CD14-positive monocyte (primary cell): ENCODE measurements around the gene SMIM10L1. TPM values are rescaled to one million over a fixed set of nuclear protein-coding genes. Genes with fewer than 3 reads are reported as not detected.

Source experiments
- DNase-seq, 3 donors: peaks; one replicate each; pipeline ENCODE4 v3.0.0-alpha.2; 2011 to 2022
- H2AFZ ChIP-seq: 2 replicates; pipeline ENCODE4 v1.6.0; 2012; ENCODE audit warnings: mild to moderate bottlenecking, low read depth, low read length, inconsistent platforms; ENCODE audit not compliant: insufficient read depth, poor library complexity, severe bottlenecking
- H3K27ac ChIP-seq, 2 donors: 1 replicate in 1 of 2; 2 replicates in 1 of 2; pipeline ENCODE4 v1.5.1; 2012 to 2013; ENCODE audit warnings: low read length in 2 of 2, control low read depth in 1 of 2, inconsistent platforms in 1 of 2, low read depth in 1 of 2, mild to moderate bottlenecking in 1 of 2
- H3K27me3 ChIP-seq, 2 donors: one replicate each; pipeline versions ENCODE4 v1.6.0 to v1.6.1; 2011 to 2013; ENCODE audit warnings: low read length in 2 of 2; ENCODE audit not compliant: control insufficient read depth in 2 of 2, insufficient read depth in 2 of 2
- H3K36me3 ChIP-seq, 2 donors: replicated peaks in 1 of 2; 1 replicate in 1 of 2; 2 replicates in 1 of 2; pipeline versions ENCODE4 v1.5.1 to v1.6.1; 2012 to 2013; ENCODE audit warnings: low read length in 2 of 2, control low read depth in 1 of 2, inconsistent platforms in 1 of 2, mild to moderate bottlenecking in 1 of 2; ENCODE audit not compliant: insufficient read depth in 2 of 2, control insufficient read depth in 1 of 2
- H3K4me1 ChIP-seq, 2 donors: 1 replicate in 1 of 2; 2 replicates in 1 of 2; pipeline versions ENCODE4 v1.5.1 to v1.6.1; 2012 to 2013; ENCODE audit warnings: low read length in 2 of 2, control low read depth in 1 of 2, inconsistent platforms in 1 of 2, mild to moderate bottlenecking in 1 of 2, moderate library complexity in 1 of 2; ENCODE audit not compliant: insufficient read depth in 2 of 2, control insufficient read depth in 1 of 2
- H3K4me2 ChIP-seq: replicated peaks from 2 replicates; pipeline ENCODE3; 2012; ENCODE audit warnings: low read length, moderate library complexity, mild to moderate bottlenecking; ENCODE audit not compliant: poor library complexity, severe bottlenecking; ENCODE audit errors: extremely low read depth
- H3K4me3 ChIP-seq, 3 experiments: fragments of 200-600 bp in 1 of 3; sonication (generic) in 1 of 3; replicated peaks in 1 of 3; 1 replicate in 2 of 3; 2 replicates in 1 of 3; pipeline ENCODE4 v1.5.1; 2011 to 2013; ENCODE audit warnings: low read length in 3 of 3, mild to moderate bottlenecking in 3 of 3, control low read depth in 2 of 3, low read depth in 2 of 3, inconsistent platforms in 1 of 3, moderate library complexity in 1 of 3
- H3K79me2 ChIP-seq: 2 replicates; pipeline ENCODE4 v1.6.0; 2012; ENCODE audit warnings: mild to moderate bottlenecking, control low read depth, inconsistent platforms, low read length, moderate library complexity; ENCODE audit not compliant: insufficient read depth
- H3K9ac ChIP-seq: 2 replicates; pipeline ENCODE4 v1.6.0; 2017; ENCODE audit warnings: low read length, mild to moderate bottlenecking; ENCODE audit not compliant: insufficient read depth, poor library complexity, severe bottlenecking
- H3K9me3 ChIP-seq, 2 donors: replicated peaks in 1 of 2; 1 replicate in 1 of 2; 2 replicates in 1 of 2; pipeline versions ENCODE4 v1.5.1 to v1.6.1; 2012 to 2013; ENCODE audit warnings: low read length in 2 of 2, control low read depth in 1 of 2; ENCODE audit not compliant: control insufficient read depth in 1 of 2, insufficient read depth in 1 of 2
- H4K20me1 ChIP-seq: 2 replicates; pipeline ENCODE4 v1.6.0; 2012; ENCODE audit warnings: mild to moderate bottlenecking, low read length, control low read depth, moderate library complexity; ENCODE audit not compliant: insufficient read depth
- H3K27ac Mint-ChIP-seq, 7 donors: one replicate each; pipeline ENCODE4 v1.8.0; 2020; ENCODE audit warnings: mild to moderate bottlenecking in 7 of 7, mixed read lengths in 7 of 7, moderate library complexity in 6 of 7, inconsistent platforms in 2 of 7
- H3K27me3 Mint-ChIP-seq, 3 donors: one replicate each; pipeline ENCODE4 v1.8.0; 2021 to 2022; ENCODE audit warnings: low read depth in 3 of 3, mild to moderate bottlenecking in 3 of 3, mixed read lengths in 3 of 3, moderate library complexity in 3 of 3, inconsistent platforms in 1 of 3
- H3K36me3 Mint-ChIP-seq, 2 donors: one replicate each; pipeline ENCODE4 v1.8.0; 2020; ENCODE audit warnings: mixed read lengths in 2 of 2, inconsistent platforms in 1 of 2, mild to moderate bottlenecking in 1 of 2
- H3K4me1 Mint-ChIP-seq: one replicate; pipeline ENCODE4 v1.8.0; 2020; ENCODE audit warnings: mild to moderate bottlenecking, mixed read lengths
- H3K4me3 Mint-ChIP-seq, 2 donors: one replicate each; pipeline ENCODE4 v1.8.0; 2020; ENCODE audit warnings: mild to moderate bottlenecking in 2 of 2, mixed read lengths in 2 of 2, moderate library complexity in 1 of 2
- H3K9me3 Mint-ChIP-seq, 7 donors: one replicate each; pipeline ENCODE4 v1.8.0; 2020 to 2022; ENCODE audit warnings: mixed read lengths in 7 of 7, mild to moderate bottlenecking in 6 of 7, moderate library complexity in 6 of 7, inconsistent platforms in 2 of 7
- WGBS: methylation state at CpG from one replicate; pipeline ENCODE4 v1.1.5; 2013; ENCODE audit warnings: missing lambda C conversion rate; ENCODE audit not compliant: insufficient coverage; 5-methylcytosine and 5-hydroxymethylcytosine counted together
- intact Hi-C, 2 donors: fragments of 100-400 bp; cut with micrococcal nuclease; formaldehyde crosslinking; loops; one replicate each; pipeline versions ENCODE4 v1.15.0 to v1.15.1; 2023
- polyA plus RNA-seq, 3 donors: library from polyadenylated mRNA; depleted of rRNA in 1 of 3; unstranded in 2 of 3; stranded (reverse) in 1 of 3; fragments of 300-500 nt in 2 of 3; fragments of >200 nt in 1 of 3; fragmentation: Illumina TruSeq in 2 of 3; gene quantifications; 1 replicate in 2 of 3; 2 replicates in 1 of 3; pipeline ENCODE4 v1.2.3, GENCODE V29; 2012 to 2021
- TF ChIP-seq, protein P1 (sequence below): fragments of 200-600 bp; IDR thresholded peaks from one replicate; pipeline ENCODE4 v1.8.0; 2022; ENCODE audit warnings: antibody characterized with exemption, mild to moderate bottlenecking

Gene SMIM10L1
- polyA plus RNA-seq, 3 donors = 1.4 to 7.8 (median 7.3) TPM

DNA sequence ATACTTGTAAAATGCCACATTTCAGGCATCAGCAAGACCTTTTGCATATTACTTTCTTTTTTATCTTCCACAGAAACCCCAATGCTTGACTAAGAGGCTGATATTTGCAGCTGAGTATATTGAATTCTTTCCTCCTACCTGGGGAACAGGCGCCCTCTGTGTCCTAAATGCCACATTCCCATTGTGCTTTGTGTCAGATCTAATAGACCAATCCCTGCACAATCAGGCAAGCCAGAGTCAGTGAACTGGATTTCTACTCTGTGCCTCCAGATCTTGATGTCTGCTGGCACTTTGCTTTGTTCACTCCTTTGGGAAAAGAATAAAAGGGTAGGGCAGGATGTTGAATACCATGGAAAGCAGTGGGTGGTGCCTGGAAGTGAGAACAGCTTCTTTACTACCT is 38.1 kb downstream of the SMIM10L1 start:
- Mint-ChIP-seq H3K9me3 (peaks cover 2 to 15% (median 5%) of the 10 kb centered on the region in 7 donors), H3K27ac (no peak overlapping the region), H3K4me3 (no peak overlapping the region), H3K4me1 (no peaks in the 10 kb centered on the region), H3K36me3 (no peaks in the 10 kb centered on the region), H3K27me3 (no peaks in the 10 kb centered on the region)
- Histone ChIP-seq H3K4me3 (no peak overlapping the region), H3K9ac (no peak overlapping the region), H3K36me3 (no peaks in the 10 kb centered on the region), H2AFZ (no peak overlapping the region), H4K20me1 (no peaks in the 10 kb centered on the region), H3K9me3 (peaks cover 0 to 6% of the 10 kb centered on the region in 2 donors), H3K4me2 (no peak overlapping the region), H3K79me2 (no peaks in the 10 kb centered on the region), H3K27me3 (no peaks in the 10 kb centered on the region), H3K4me1 (no peaks in the 10 kb centered on the region), H3K27ac (no peak overlapping the region)
- intact Hi-C loops = no loop called here
- DNase-seq = no peak
- WGBS = no CpG with 5 or more reads among the region's 1 CpG
- TF ChIP-seq, protein P1, sequence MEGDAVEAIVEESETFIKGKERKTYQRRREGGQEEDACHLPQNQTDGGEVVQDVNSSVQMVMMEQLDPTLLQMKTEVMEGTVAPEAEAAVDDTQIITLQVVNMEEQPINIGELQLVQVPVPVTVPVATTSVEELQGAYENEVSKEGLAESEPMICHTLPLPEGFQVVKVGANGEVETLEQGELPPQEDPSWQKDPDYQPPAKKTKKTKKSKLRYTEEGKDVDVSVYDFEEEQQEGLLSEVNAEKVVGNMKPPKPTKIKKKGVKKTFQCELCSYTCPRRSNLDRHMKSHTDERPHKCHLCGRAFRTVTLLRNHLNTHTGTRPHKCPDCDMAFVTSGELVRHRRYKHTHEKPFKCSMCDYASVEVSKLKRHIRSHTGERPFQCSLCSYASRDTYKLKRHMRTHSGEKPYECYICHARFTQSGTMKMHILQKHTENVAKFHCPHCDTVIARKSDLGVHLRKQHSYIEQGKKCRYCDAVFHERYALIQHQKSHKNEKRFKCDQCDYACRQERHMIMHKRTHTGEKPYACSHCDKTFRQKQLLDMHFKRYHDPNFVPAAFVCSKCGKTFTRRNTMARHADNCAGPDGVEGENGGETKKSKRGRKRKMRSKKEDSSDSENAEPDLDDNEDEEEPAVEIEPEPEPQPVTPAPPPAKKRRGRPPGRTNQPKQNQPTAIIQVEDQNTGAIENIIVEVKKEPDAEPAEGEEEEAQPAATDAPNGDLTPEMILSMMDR = no peak

Other genes with a start within 250 kb of the SMIM10L1 start
- gene PRH2, start 242.0 kb upstream of the SMIM10L1 start, polyA plus RNA-seq = not detected
- gene TAS2R14, start 231.9 kb upstream of the SMIM10L1 start, polyA plus RNA-seq = 1 to 10 TPM in 1 of 3 donors, under 1 TPM in 2; 0.53 to 1.5 (median 0.61) TPM
- gene TAS2R50, start 184.3 kb upstream of the SMIM10L1 start, polyA plus RNA-seq = under 1 TPM in 1 of 3 donors, not detected in 2; 0.27 TPM
- gene TAS2R20, start 172.9 kb upstream of the SMIM10L1 start, polyA plus RNA-seq = under 1 TPM in 1 of 3 donors, not detected in 2; 0.71 TPM
- under 1 TPM in 1 of 3 donors, not detected in 2; 0.29 TPM for gene TAS2R19, start 148.6 kb upstream of the SMIM10L1 start, polyA plus RNA-seq
- gene TAS2R31, start 139.8 kb upstream of the SMIM10L1 start, polyA plus RNA-seq = under 1 TPM in 1 of 3 donors, not detected in 2; 0.29 TPM
- under 1 TPM in 1 of 3 donors, not detected in 2; 0.36 TPM for gene TAS2R46, start 108.9 kb upstream of the SMIM10L1 start, polyA plus RNA-seq
- not detected for gene TAS2R43, start 78.9 kb upstream of the SMIM10L1 start, polyA plus RNA-seq
- gene TAS2R30, start 36.5 kb upstream of the SMIM10L1 start, polyA plus RNA-seq = under 1 TPM in 1 of 3 donors, not detected in 2; 0.05 TPM
- gene TAS2R42, start 15.7 kb downstream of the SMIM10L1 start, polyA plus RNA-seq = not detected
- not detected for gene PRB3, start 98.5 kb downstream of the SMIM10L1 start, polyA plus RNA-seq
- gene PRB4, start 139.2 kb downstream of the SMIM10L1 start, polyA plus RNA-seq = not detected
- not detected for gene PRB2, start 224.4 kb downstream of the SMIM10L1 start, polyA plus RNA-seq